Mucosa of descending colon (tissue), 3 donors: ENCODE results near the gene MYOM1. TPM values are rescaled to one million over a fixed set of nuclear protein-coding genes. Genes with fewer than 3 reads are reported as not detected.

Experiments
- ATAC-seq: fragments of 200-7000 bp; cut with Tn5 transposase; one replicate; pipeline ENCODE4 v1.9.1; 2020; ENCODE audit warnings: mild to moderate bottlenecking, moderate library complexity
- DNase-seq, 3 donors: peaks; one replicate each; pipeline ENCODE4 v3.0.0-alpha.2; 2020
- H3K36me3 ChIP-seq: fragments of 200-600 bp; one replicate; pipeline ENCODE4 v1.8.0; 2021; ENCODE audit warnings: low read depth, mild to moderate bottlenecking
- H3K4me1 ChIP-seq: fragments of 200-600 bp; one replicate; pipeline ENCODE4 v1.8.0; 2021; ENCODE audit warnings: low read depth, mild to moderate bottlenecking
- H3K4me3 ChIP-seq: fragments of 200-600 bp; one replicate; pipeline ENCODE4 v1.8.0; 2021; ENCODE audit warnings: mild to moderate bottlenecking
- H3K9me3 ChIP-seq: fragments of 200-600 bp; one replicate; pipeline ENCODE4 v1.8.0; 2021; ENCODE audit warnings: mild to moderate bottlenecking
- CTCF ChIP-seq: fragments of 200-600 bp; IDR thresholded peaks from one replicate; pipeline ENCODE4 v1.8.0; 2022; ENCODE audit warnings: antibody characterized with exemption, mild to moderate bottlenecking
- intact Hi-C, 2 donors: fragments of 100-400 bp; cut with DNase I in 1 of 2; cut with micrococcal nuclease in 1 of 2; formaldehyde crosslinking; loops; one replicate each; pipeline versions ENCODE4 v1.11.0 to v1.11.1; 2022; cut with DNase I, micrococcal nuclease
- total RNA-seq, 3 donors: library from RNA; stranded (reverse); fragmentation: NEBNext Ultra II Directional in 2 of 3; extraction: Animal tissue kit (Norgen Biotek cat#: 25700) in 2 of 3; gene quantifications; one replicate each; pipeline versions ENCODE4 v1.2.1 to v1.2.4, GENCODE V29; 2021 to 2023
- donor health status: DM: no; HTN: no; CAD: no; lungs with moderate emphysema.
- donor health status: DM: no; HTN: no; CAD: no.
- donor health status: DM: no; HTN: yes; CAD: no.

Gene MYOM1
- total RNA-seq, 3 donors from 2014 or later = 5.5 to 22.2 (median 16.3) TPM

GRCh38 chr18:3233004-3233403, 13.2 kb upstream of the MYOM1 start:
- no peak for ATAC-seq
- DNase-seq = no peak
- intact Hi-C loops = loop anchor here in 1 of 2 donors (10.0 kb wide), 1 partner anchor 78 kb away; no protein-coding TSS in a partner anchor
- Histone ChIP-seq H3K4me1 (peaks cover 6% of the 10 kb centered on the region), H3K36me3 (no peaks in the 10 kb centered on the region), H3K9me3 (no peaks in the 10 kb centered on the region), H3K4me3 (no peak overlapping the region)
- no peak for TF ChIP-seq CTCF

- DNase-seq (no peak), ATAC-seq (peak; percentile 80)
- no peaks in the 10 kb centered on the region for H3K9me3 ChIP-seq
- no peaks in the 10 kb centered on the region for H3K36me3 ChIP-seq
- TF ChIP-seq CTCF = no peak
- peaks cover 6% of the 10 kb centered on the region for H3K4me1 ChIP-seq
- no peak overlapping the region for H3K4me3 ChIP-seq
- intact Hi-C loops = loop anchor here in 1 of 2 donors (10.0 kb wide), 1 partner anchor 76 kb away; no protein-coding TSS in a partner anchor
Measured at GRCh38 chr18:3230401-3231334, 10.9 kb upstream of the MYOM1 start.

GRCh38 chr18:3226048-3226447, 6.3 kb upstream of the MYOM1 start:
- Histone ChIP-seq H3K9me3 (no peaks in the 10 kb centered on the region), H3K4me1 (no peaks in the 10 kb centered on the region), H3K4me3 (no peak overlapping the region), H3K36me3 (no peaks in the 10 kb centered on the region)
- intact Hi-C loops = no loop called here
- ATAC-seq = no peak
- DNase-seq = no peak
- no peak for TF ChIP-seq CTCF

GRCh38 chr18:3225588-3225987, 5.8 kb upstream of the MYOM1 start:
- Histone ChIP-seq H3K4me3 (no peak overlapping the region), H3K36me3 (no peaks in the 10 kb centered on the region), H3K9me3 (no peaks in the 10 kb centered on the region), H3K4me1 (no peaks in the 10 kb centered on the region)
- no peak for TF ChIP-seq CTCF
- DNase-seq = no peak
- peak; percentile 71 for ATAC-seq
- intact Hi-C loops = no loop called here

- Histone ChIP-seq H3K9me3 (no peaks in the 10 kb centered on the region), H3K4me3 (no peak overlapping the region), H3K36me3 (no peaks in the 10 kb centered on the region), H3K4me1 (no peaks in the 10 kb centered on the region)
- TF ChIP-seq CTCF = no peak
- ATAC-seq = no peak
- intact Hi-C loops = no loop called here
- no peak for DNase-seq
Measured at GRCh38 chr18:3224223-3224622, 4.5 kb upstream of the MYOM1 start.
